Inferior parietal cortex (tissue), 1 donor: ENCODE data around the gene ANKRD23.

Experiments
- DNase-seq: peaks from one replicate; pipeline ENCODE4 v3.0.0-alpha.2; 2016; ENCODE audit errors: extremely low spot score

Gene ANKRD23

GRCh38 chr2:96838345-96839292 is 5.2 kb downstream of the ANKRD23 start:
- no peak for DNase-seq

- DNase-seq: no peak
Measured at GRCh38 chr2:96837575-96837974, 6.2 kb downstream of the ANKRD23 start.

GRCh38 chr2:96835830-96836229 is 8.0 kb downstream of the ANKRD23 start:
- DNase-seq: no peak

- no peak for DNase-seq
Measured at GRCh38 chr2:96832754-96833507, 10.9 kb downstream of the ANKRD23 start.

GRCh38 chr2:96832408-96832753 is 11.4 kb downstream of the ANKRD23 start:
- no peak for DNase-seq

- no peak for DNase-seq
Measured at GRCh38 chr2:96831679-96832078, 12.1 kb downstream of the ANKRD23 start.

- DNase-seq: no peak
Measured at GRCh38 chr2:96830044-96830562, 13.7 kb downstream of the ANKRD23 start.

GRCh38 chr2:96828874-96829273 is 14.9 kb downstream of the ANKRD23 start:
- no peak for DNase-seq

GRCh38 chr2:96828436-96828835 is 15.4 kb downstream of the ANKRD23 start:
- DNase-seq: no peak

- no peak for DNase-seq
Measured at GRCh38 chr2:96826546-96827278, 17.1 kb downstream of the ANKRD23 start.

GRCh38 chr2:96825057-96825456 is 18.8 kb downstream of the ANKRD23 start:
- no peak for DNase-seq

- no peak for DNase-seq
Measured at GRCh38 chr2:96824079-96824870, 19.5 kb downstream of the ANKRD23 start.

GRCh38 chr2:96823198-96823597 is 20.6 kb downstream of the ANKRD23 start:
- DNase-seq: no peak

- DNase-seq: no peak
Measured at GRCh38 chr2:96822786-96823185, 21.0 kb downstream of the ANKRD23 start.

GRCh38 chr2:96821113-96821675 is 22.6 kb downstream of the ANKRD23 start:
- DNase-seq: no peak

GRCh38 chr2:96819876-96820511 is 23.8 kb downstream of the ANKRD23 start:
- no peak for DNase-seq

- DNase-seq: no peak
Measured at GRCh38 chr2:96819128-96819875, 24.5 kb downstream of the ANKRD23 start.

- DNase-seq: no peak
Measured at GRCh38 chr2:96817882-96818281, 25.9 kb downstream of the ANKRD23 start.

GRCh38 chr2:96816836-96817702 is 26.8 kb downstream of the ANKRD23 start:
- no peak for DNase-seq
